ENCODE results near the gene CYB561A3. TPM values are rescaled to one million over a fixed set of nuclear protein-coding genes. Genes with fewer than 3 reads are reported as not detected.

CYB561A3 gene
- total and polyA plus RNA-seq, 2 experiments from 2014 or later: 31.5 to 37.2 TPM

GRCh38 chr11:61305417-61305816 lies 56.3 kb downstream of the CYB561A3 start:
- H3K27ac ChIP-seq: no peak overlapping the region
- no peaks in the 10 kb centered on the region for H3K79me2 ChIP-seq
- no peak overlapping the region for H3K4me2 ChIP-seq
- H3K4me3 ChIP-seq: no peak overlapping the region
- no peaks in the 10 kb centered on the region for H3K27me3 ChIP-seq
- 99% methylated on average over 7 of the region's 7 CpGs for WGBS (ENCODE audit: low lambda C conversion rate, missing lambda C conversion rate)
- peaks cover 11% of the 10 kb centered on the region for H4K20me1 ChIP-seq (ENCODE audit: insufficient read depth, poor library complexity, severe bottlenecking)
- no peak for DNase-seq (ENCODE audit: low spot score)
- H3K4me1 ChIP-seq (ENCODE audit: insufficient read depth): no peaks in the 10 kb centered on the region
- no peaks in the 10 kb centered on the region for H3K9me3 ChIP-seq (ENCODE audit: low read depth)
- H3K9me2 ChIP-seq (replicated peaks; ENCODE audit: insufficient read depth): no peaks in the 10 kb centered on the region
- no peaks in the 10 kb centered on the region for H3K36me3 ChIP-seq (replicated peaks; ENCODE audit: insufficient read depth, low read depth)
- TF ChIP-seq CTCF (IDR thresholded peaks at IDR 0.05; ENCODE audit: poor library complexity) (no peak), EZH2phosphoT487 (IDR thresholded peaks at IDR 0.05; ENCODE audit: low read depth, severe bottlenecking, unreplicated experiment) (no peak), EZH2 (IDR thresholded peaks at IDR 0.05; ENCODE audit: borderline replicate concordance) (no peak)
- no peak overlapping the region for H2AFZ ChIP-seq

GRCh38 chr11:61303725-61304124 lies 58.0 kb downstream of the CYB561A3 start:
- 97% methylated on average over 9 of the region's 9 CpGs for WGBS (ENCODE audit: low lambda C conversion rate, missing lambda C conversion rate)

GRCh38 chr11:61302550-61302949 lies 59.1 kb downstream of the CYB561A3 start:
- Histone ChIP-seq H3K27me3 (no peaks in the 10 kb centered on the region), H3K9me2 (replicated peaks; ENCODE audit: insufficient read depth) (no peaks in the 10 kb centered on the region), H4K20me1 (ENCODE audit: insufficient read depth, poor library complexity, severe bottlenecking) (peaks cover 11% of the 10 kb centered on the region), H3K36me3 (replicated peaks; ENCODE audit: insufficient read depth, low read depth) (no peaks in the 10 kb centered on the region), H3K79me2 (no peaks in the 10 kb centered on the region), H3K4me2 (no peak overlapping the region), H3K9me3 (ENCODE audit: low read depth) (no peaks in the 10 kb centered on the region), H2AFZ (no peak overlapping the region), H3K4me3 (no peak overlapping the region), H3K27ac (no peak overlapping the region), H3K4me1 (ENCODE audit: insufficient read depth) (no peaks in the 10 kb centered on the region)
- TF ChIP-seq EZH2 (IDR thresholded peaks at IDR 0.05; ENCODE audit: borderline replicate concordance) (no peak), CTCF (IDR thresholded peaks at IDR 0.05; ENCODE audit: poor library complexity) (no peak), EZH2phosphoT487 (IDR thresholded peaks at IDR 0.05; ENCODE audit: low read depth, severe bottlenecking, unreplicated experiment) (no peak)
- 96% methylated on average over 13 of the region's 13 CpGs for WGBS (ENCODE audit: low lambda C conversion rate, missing lambda C conversion rate)
- DNase-seq (ENCODE audit: low spot score): no peak

More at GRCh38 chr11:61303725-61304124, 58.0 kb downstream of the CYB561A3 start:
- no peaks in the 10 kb centered on the region for H3K36me3 ChIP-seq (replicated peaks; ENCODE audit: insufficient read depth, low read depth)
- DNase-seq (ENCODE audit: low spot score): no peak
- no peaks in the 10 kb centered on the region for H3K27me3 ChIP-seq
- no peak overlapping the region for H3K4me2 ChIP-seq
- H3K4me3 ChIP-seq: no peak overlapping the region
- no peaks in the 10 kb centered on the region for H3K9me2 ChIP-seq (replicated peaks; ENCODE audit: insufficient read depth)
- no peak overlapping the region for H3K27ac ChIP-seq
- H4K20me1 ChIP-seq (ENCODE audit: insufficient read depth, poor library complexity, severe bottlenecking): peaks cover 11% of the 10 kb centered on the region
- TF ChIP-seq EZH2phosphoT487 (IDR thresholded peaks at IDR 0.05; ENCODE audit: low read depth, severe bottlenecking, unreplicated experiment) (no peak), EZH2 (IDR thresholded peaks at IDR 0.05; ENCODE audit: borderline replicate concordance) (no peak), CTCF (IDR thresholded peaks at IDR 0.05; ENCODE audit: poor library complexity) (no peak)
- H3K4me1 ChIP-seq (ENCODE audit: insufficient read depth): no peaks in the 10 kb centered on the region
- H2AFZ ChIP-seq: no peak overlapping the region
- H3K79me2 ChIP-seq: no peaks in the 10 kb centered on the region
- no peaks in the 10 kb centered on the region for H3K9me3 ChIP-seq (ENCODE audit: low read depth)

Other genes starting within 250 kb of the CYB561A3 start
- gene VPS37C, start 200.5 kb downstream of the CYB561A3 start, total RNA-seq: 12.2 and 17.0 TPM in 2 replicates
- 23.0 and 26.6 TPM in 2 replicates for gene VPS37C, start 200.5 kb downstream of the CYB561A3 start, polyA plus RNA-seq
- gene PGA3, start 158.4 kb downstream of the CYB561A3 start, total RNA-seq: 0.27 and 0.48 TPM in 2 replicates
- 0.39 and 1.4 TPM in 2 replicates for gene PGA3, start 158.4 kb downstream of the CYB561A3 start, polyA plus RNA-seq
- 2.0 and 7.1 TPM in 2 replicates for gene PGA4, start 139.5 kb downstream of the CYB561A3 start, total RNA-seq
- 4.2 and 16.2 TPM in 2 replicates for gene PGA4, start 139.5 kb downstream of the CYB561A3 start, polyA plus RNA-seq
- gene PGA5, start 120.7 kb downstream of the CYB561A3 start, total RNA-seq: 0.77 and 1.5 TPM in 2 replicates
- 1.8 and 2.7 TPM in 2 replicates for gene PGA5, start 120.7 kb downstream of the CYB561A3 start, polyA plus RNA-seq
- gene VWCE, start 66.6 kb downstream of the CYB561A3 start, total RNA-seq: 6.7 and 7.8 TPM in 2 replicates
- 11.0 and 13.4 TPM in 2 replicates for gene VWCE, start 66.6 kb downstream of the CYB561A3 start, polyA plus RNA-seq
- gene DDB1, start 28.8 kb downstream of the CYB561A3 start, total RNA-seq: 207 and 215 TPM in 2 replicates
- gene DDB1, start 28.8 kb downstream of the CYB561A3 start, polyA plus RNA-seq: 166 and 177 TPM in 2 replicates
- 41.5 and 42.3 TPM in 2 replicates for gene TKFC, start 28.7 kb downstream of the CYB561A3 start, total RNA-seq
- gene TKFC, start 28.7 kb downstream of the CYB561A3 start, polyA plus RNA-seq: 98.4 and 104 TPM in 2 replicates
- 26.4 and 32.8 TPM in 2 replicates for gene TMEM138, start 492 bp upstream of the CYB561A3 start, total RNA-seq
- gene TMEM138, start 492 bp upstream of the CYB561A3 start, polyA plus RNA-seq: 36.5 and 48.6 TPM in 2 replicates
- 26.9 and 28.7 TPM in 2 replicates for gene TMEM216, start 30.7 kb upstream of the CYB561A3 start, total RNA-seq
- gene TMEM216, start 30.7 kb upstream of the CYB561A3 start, polyA plus RNA-seq: 20.5 and 21.1 TPM in 2 replicates
- gene CPSF7, start 68.1 kb upstream of the CYB561A3 start, total RNA-seq: 29.7 and 39.6 TPM in 2 replicates
- gene CPSF7, start 68.1 kb upstream of the CYB561A3 start, polyA plus RNA-seq: 27.5 and 29.0 TPM in 2 replicates
- 47.8 and 62.3 TPM in 2 replicates for gene SDHAF2, start 68.2 kb upstream of the CYB561A3 start, total RNA-seq
- 72.0 and 74.3 TPM in 2 replicates for gene SDHAF2, start 68.2 kb upstream of the CYB561A3 start, polyA plus RNA-seq
- gene LRRC10B, start 146.9 kb upstream of the CYB561A3 start, total RNA-seq: 0.20 and 0.43 TPM in 2 replicates
- 0.68 TPM in 1 of 2 replicates, not detected in the other for gene LRRC10B, start 146.9 kb upstream of the CYB561A3 start, polyA plus RNA-seq
- gene SYT7, start 219.2 kb upstream of the CYB561A3 start, total RNA-seq: 13.5 and 15.5 TPM in 2 replicates
- 8.7 and 11.3 TPM in 2 replicates for gene SYT7, start 219.2 kb upstream of the CYB561A3 start, polyA plus RNA-seq